Sciatic nerve (tissue), 2 donors: ENCODE measurements around the gene FSTL1. TPM values are rescaled to one million over a fixed set of nuclear protein-coding genes. Genes with fewer than 3 reads are reported as not detected.
A peak's percentile ranks its signal among the peaks of the same experiment; 100 is the strongest.

Experiments used
- ATAC-seq: fragments of 200-7000 bp; cut with Tn5 transposase; one replicate; pipeline ENCODE4 v1.9.1; 2020; ENCODE audit warnings: mild to moderate bottlenecking, moderate library complexity
- DNase-seq: peaks from one replicate; pipeline ENCODE4 v3.0.0-alpha.2; 2020; ENCODE audit warnings: low spot score
- intact Hi-C: fragments of 100-400 bp; cut with DNase I; formaldehyde crosslinking; loops from one replicate; pipeline ENCODE4 v1.14.2; 2022
- total RNA-seq: library from RNA; stranded (reverse); fragmentation: NEBNext Ultra II Directional; extraction: Animal tissue kit (Norgen Biotek cat#: 25700); gene quantifications from one replicate; pipeline ENCODE4 v1.2.1, GENCODE V29; 2021
- donor health status: DM: no; HTN: no; CAD: no.
- donor health status: DM: no; HTN: no; CAD: no.

FSTL1 gene
- total RNA-seq, 1 donor from 2014 or later: 480 TPM

DNA sequence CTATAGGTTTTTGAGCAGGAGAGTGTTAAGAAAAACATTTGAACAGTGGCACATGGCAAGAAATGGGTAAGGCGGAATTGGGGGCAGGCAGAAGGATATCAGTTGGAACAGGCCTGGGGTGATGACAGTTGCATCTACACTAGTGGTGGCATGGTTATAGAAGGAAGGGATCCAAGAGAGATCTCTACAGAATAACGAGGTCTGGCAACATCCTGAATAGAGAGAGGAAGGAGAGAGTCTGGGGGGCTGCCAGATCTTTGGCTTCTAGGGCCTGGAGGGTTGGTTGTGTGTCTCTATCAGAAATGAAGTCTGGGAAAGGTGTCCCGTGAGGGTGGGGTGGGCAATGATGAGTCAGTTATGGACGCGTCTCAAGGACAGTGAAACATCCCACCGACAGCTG is 26.3 kb downstream of the FSTL1 start:
- DNase-seq (no peak), ATAC-seq (no peak)
- intact Hi-C loops: loop anchor here (5.0 kb wide), 1 partner anchor 83 kb away; no protein-coding TSS in a partner anchor

DNA sequence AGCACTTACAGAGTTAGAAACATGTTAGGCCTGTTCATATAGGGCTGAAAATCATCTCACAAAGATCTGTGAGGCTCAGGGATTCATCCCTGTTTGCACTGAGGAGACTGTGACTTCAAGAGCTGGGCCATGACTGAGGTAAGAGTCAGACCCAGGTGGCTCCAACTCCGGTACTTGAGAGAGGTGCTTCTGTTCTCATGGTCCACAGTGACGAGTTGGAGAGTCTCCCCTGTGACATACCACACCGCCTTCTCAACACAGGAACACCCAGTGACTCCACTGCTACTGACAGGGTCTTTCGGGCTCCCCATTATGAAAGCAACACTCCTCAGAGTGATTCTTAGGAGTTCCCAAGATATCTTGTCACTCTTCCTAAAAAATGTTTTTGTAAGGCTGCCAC is 27.4 kb downstream of the FSTL1 start:
- intact Hi-C loops: loop anchor here (5.0 kb wide), 1 partner anchor 84 kb away; no protein-coding TSS in a partner anchor
- ATAC-seq (no peak), DNase-seq (no peak)

DNA sequence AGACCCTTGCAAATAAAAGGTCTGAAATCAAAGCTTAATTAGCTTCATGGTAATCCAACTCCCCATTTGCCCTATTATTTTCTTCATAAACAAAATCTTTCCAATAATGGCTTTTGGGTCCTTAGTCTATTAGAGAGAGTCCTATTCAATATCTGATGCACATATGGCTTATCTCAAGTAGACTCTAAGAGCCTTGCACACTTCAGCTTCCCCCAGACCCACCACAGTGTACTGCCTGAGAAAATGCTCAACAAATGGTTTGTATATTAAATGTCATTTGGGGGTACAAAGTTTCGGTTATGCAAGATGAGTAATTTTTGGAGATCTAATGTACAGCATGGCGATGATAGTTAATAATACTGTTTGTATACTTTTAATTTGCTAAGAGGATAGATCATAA is 28.9 kb downstream of the FSTL1 start:
- DNase-seq (no peak), ATAC-seq (no peak)
- intact Hi-C loops: loop anchor here (5.0 kb wide), 1 partner anchor 85 kb away; no protein-coding TSS in a partner anchor

DNA sequence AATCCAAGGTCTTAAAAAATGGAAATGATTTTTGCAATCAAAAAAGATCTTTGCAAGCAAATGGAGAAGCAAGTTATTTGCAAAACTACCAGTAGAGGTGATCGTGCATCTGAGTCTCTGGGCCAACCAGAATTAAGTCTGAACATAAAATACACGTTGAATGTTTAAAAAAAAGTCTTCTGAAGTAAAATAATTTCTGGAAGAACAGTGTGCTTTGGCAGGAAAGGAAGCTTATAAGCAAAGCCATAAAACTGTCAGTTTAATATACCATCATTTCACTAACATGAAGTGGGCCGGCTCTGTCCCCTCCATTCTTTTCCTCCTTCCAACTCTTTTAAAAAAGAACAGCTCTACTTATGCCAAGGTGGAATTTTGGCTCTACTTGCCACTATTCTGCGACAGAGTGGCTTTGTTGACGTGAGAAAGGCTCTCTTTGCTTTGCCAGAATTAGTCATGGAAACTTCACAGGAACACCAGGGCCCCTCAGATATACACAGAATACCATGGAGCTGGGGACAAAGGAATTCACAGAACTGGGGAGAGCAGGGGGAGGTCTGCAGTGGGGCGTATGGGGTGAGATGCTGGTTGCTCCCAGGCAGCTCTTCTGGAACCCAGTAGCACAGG is 29.8 kb downstream of the FSTL1 start:
- ATAC-seq: peak; percentile 18
- intact Hi-C loops: loop anchor here (5.0 kb wide), 1 partner anchor 86 kb away; no protein-coding TSS in a partner anchor

DNA sequence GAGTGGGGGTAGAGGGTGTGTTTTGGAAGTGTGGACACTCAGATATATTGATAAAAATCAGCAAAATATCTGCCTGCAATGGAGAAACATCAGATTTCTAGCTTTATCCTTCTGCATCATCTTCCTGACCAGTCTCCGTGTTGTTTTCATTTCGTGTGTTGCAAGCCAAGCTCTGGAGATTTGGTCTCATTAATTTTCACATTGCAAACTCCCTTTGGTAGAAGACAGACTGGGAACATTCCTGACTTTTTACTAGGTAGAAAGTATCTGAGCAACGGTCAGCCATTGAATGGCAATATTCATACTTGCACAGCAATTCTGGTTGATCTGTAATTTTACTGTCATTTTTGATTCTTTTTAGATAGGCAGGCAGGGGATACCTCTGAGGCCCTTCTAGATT is 30.4 kb downstream of the FSTL1 start:
- ATAC-seq (no peak), DNase-seq (no peak)
- intact Hi-C loops: loop anchor here (5.0 kb wide), 1 partner anchor 87 kb away; no protein-coding TSS in a partner anchor

More for the DNA sequence above, 29.8 kb downstream of the FSTL1 start:
- no peak for DNase-seq

DNA sequence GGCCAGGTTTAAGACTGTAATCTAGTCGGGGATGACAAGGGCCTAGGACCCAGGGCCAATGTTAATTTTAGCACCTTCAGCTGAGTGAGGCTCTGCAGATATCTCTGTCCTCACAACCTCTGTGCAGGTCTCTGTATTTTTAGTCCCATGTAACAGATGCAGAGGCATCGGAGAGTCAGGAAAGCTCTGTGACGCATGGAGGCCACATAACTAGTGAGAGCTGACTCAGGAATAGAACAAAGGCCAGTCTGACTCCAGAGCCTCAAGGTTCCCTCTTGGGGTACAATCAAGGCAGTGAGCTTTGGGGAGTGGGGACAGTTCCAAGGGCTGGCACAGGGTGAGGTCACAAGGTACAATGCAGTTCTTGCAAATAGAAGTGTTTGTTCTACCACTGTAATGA is 31.0 kb downstream of the FSTL1 start:
- intact Hi-C loops: loop anchor here (5.0 kb wide), 1 partner anchor 88 kb away; no protein-coding TSS in a partner anchor
- DNase-seq: no peak
- peak; percentile 5 for ATAC-seq

DNA sequence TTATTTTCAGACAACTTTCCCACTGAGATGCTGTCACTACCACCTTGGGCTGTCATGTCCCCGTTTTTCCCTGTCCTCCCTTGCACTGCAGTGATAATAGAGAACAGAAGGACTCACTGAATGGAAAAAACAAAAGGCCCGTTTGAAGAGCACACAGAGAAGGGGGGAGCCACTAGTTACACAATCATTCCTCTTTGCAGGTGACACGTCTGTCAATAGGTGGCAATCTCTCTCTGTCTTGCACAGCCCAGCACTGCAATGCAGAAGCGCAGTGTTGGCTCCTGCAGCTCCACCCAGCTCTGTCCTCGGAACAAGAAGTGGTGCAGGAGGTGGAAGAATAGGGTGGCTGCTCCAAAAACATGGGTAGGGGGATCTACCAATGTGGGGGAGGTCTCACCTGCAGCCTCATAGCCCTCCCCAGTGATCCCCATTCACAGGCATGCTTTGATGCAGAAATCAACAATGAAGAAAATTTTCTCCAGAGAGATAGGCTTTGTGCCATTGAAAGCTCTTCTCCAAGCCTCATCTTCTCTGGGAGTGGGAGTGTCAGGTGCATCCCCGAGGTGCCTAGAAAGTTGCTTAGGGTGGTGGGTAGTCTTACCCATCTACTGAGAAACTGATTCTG is 31.8 kb downstream of the FSTL1 start:
- ATAC-seq: peak; percentile 64
- DNase-seq: no peak
- intact Hi-C loops: no loop called here

DNA sequence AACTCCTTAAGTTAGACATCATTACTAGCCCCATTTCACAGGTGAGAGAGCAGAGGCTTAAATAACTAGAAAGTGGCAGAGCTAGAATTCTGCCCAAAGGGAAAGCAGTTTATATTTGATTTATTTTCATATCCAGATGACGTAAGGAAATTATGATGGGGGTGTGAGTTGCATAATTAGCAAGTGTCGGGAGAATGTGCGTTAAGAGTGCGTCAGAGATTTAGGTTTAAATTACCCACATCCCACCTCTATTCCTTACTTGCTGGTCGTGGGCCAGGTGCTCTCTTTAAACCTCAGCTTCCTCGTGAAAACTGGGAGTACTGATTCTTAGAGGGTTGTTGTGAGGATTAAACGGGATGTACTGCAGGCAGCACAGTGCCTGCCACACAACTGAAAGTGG is 32.3 kb downstream of the FSTL1 start:
- ATAC-seq (no peak), DNase-seq (no peak)
- intact Hi-C loops: no loop called here

DNA sequence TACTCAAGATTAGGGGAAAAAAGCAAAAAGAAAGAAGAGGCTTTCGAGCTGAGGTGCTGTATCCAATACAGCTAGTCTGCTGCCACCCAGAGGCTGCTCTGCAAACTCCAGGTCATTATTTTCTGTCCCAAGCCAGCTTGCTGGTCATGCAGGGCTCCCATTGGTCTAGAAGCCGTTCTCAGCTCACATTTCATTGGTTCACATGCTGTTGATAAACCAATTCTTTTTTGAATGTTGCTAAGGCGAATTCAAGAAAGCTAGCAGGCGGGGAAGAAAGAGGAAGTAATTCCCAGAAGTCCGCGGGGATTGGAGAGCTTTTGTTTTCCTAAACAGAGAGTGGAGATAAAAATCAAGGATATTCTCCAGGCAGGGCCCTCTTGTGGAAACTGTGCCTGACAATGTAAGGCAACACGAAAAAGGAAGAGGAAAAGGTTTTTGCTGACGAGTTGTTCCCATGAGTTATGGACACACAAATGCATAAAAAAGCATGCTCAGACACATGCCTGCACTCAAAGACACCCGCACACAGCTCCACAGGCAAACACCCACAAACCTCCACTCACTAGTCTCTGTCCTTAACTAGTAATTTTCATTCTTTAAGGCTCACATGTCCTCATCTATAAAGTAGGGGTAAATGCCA is 33.4 kb downstream of the FSTL1 start:
- intact Hi-C loops: no loop called here
- ATAC-seq (peak; percentile 95), DNase-seq (peak; percentile 95)

DNA sequence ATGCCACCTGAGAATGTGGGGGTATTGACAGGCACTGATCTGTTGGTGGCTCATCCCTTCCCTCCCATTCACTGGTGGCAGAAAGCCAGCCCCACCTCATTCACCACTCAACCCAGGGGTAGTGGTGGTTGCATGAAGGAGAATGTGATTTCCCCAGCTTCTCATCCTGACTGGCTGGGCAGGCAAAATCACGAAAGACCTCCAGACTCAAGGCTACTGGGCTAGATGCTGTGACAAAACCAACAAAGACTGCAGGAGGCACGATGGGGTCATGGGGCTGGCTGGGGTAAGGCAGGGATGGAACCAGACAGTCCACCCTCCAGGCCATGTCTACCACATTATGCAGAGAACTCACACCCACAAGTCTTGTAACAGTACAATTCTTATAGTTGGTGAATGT is 33.9 kb downstream of the FSTL1 start:
- DNase-seq: no peak
- peak; percentile 16 for ATAC-seq

DNA sequence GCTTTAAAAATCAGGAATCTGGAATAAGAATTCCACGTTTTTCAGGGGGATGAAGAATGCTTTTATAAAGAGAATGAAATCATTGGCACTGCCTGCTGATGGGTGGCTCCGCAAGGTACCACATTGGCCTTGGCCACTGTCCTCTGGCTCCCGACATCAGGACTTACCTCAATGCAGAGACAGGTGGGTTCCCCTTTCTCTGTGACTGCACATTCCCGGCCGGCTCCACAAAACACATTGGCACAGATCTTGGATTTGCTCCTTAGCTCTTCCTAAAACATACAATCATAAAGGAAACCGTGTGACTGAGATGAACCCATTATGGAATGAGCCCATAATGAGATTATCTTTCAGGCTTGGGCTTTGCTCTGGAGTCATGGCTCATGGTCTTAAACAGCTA is 35.0 kb downstream of the FSTL1 start:
- intact Hi-C loops: no loop called here
- DNase-seq (no peak), ATAC-seq (no peak)

More for the DNA sequence above, 33.9 kb downstream of the FSTL1 start:
- intact Hi-C loops: no loop called here

DNA sequence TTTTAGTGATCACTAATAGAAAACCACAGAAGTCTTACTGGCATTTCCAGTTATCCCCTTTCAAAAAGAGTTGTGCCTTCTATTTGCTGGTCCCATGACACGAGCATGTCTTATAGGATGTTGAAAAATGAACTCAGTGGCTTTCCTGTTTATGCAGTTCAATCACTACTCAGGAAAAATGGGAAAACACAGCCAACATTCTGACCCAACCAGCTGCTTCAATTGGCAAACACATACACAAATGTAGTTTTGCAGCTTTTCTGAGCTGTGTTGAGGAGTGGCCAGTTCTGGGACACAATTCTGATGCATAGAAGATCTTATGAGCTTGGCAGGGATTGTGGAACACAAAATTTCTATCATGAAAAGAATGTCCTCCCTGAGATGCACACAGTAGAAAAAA is 40.3 kb downstream of the FSTL1 start:
- intact Hi-C loops: no loop called here
- ATAC-seq (no peak), DNase-seq (no peak)

DNA sequence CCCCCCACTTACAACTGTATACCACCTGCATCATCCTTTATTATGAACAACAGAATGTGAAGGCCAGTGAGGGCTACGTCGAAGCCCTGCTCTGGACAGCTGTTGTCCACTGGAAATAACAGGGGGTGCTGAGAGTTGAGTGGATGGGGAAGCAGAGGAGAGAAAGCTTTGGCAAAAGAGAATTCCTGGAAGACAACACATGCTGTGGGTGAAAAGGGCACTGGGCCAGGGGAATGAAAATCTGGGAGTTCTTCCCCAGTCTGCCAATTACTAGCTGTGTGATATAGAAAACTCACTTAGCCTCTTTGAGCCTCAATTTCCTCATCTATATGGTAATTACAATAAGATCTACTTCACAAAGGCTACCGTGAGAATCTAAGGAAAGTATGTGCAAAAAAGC is 40.7 kb downstream of the FSTL1 start:
- DNase-seq (no peak), ATAC-seq (no peak)
- intact Hi-C loops: no loop called here

DNA sequence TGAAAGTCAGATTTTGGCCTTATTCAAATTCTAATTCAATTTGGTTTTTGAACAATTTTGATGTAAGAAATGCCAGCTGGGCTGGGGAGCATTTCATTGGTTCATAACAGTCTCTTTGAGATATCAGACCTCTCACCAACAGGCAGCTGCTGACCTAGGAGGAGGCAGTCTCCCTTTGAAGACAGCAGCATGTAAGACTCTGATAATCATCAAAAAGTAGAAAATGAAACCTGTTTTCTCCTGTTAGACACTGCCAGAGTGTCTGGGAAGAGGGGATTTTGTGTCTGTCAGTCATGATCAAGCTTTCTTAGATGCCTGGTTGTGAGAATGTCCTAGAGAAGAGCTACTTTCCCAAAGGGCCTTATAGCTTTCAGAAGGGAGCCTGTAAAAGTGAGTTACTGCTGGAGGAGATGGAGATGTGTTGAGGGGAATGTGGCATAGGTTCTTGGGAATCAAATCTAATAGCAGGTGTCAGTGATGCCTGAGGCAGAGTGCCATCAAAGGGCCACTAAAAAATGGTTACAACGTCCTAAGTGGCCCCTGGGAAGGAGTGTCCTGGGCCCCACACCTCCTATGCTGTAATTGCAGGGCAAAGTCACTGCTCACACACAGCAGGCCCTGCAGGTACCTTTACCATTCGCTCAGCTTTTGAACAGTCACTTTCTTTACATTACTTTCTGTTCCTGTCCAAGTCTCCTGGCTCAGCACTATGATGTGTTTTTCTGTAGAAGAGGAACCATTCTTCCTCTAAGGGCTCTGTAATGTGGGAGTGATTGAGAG is 43.1 kb downstream of the FSTL1 start:
- no peak for ATAC-seq

DNA sequence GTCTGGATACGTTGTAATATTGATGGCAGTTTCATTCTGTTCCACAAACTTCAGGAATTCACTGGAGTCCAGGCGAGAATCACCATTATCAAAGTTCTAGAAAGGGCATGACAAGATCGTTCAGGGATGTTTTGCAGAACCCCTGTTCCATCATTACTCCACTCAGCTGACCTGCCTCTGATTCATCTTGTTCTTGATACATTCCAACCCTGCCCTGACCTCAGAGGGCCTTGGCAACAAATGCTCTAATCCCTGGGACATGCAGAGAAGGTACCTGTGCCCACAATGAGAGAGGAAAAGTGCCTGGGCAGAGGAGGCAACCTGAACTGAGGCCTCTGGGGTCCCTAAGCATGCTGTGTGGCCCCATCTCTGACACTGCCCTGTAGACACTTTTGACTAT is 45.9 kb downstream of the FSTL1 start:
- intact Hi-C loops: no loop called here
- DNase-seq (no peak), ATAC-seq (peak; percentile 12)

More for the DNA sequence above, 43.1 kb downstream of the FSTL1 start:
- intact Hi-C loops: no loop called here
- DNase-seq: no peak

DNA sequence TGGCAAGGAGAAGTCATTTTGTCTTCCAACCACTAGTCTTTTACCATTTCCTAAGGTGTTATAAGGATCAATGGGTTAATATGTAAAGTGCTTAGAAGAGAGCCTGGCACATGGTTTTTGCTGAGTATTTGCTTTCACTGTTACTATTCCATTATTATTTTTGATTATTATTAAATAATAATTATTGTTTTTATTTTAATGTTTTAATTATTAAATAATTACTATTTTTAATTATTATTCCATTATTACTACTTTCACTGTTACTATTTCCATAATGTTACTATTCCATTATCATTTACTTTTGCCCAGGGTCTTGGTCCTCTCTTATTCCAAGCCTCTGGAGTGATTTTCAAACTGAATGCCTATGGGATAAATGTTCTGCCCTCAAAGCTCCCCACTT is 48.5 kb downstream of the FSTL1 start:
- intact Hi-C loops: no loop called here
- ATAC-seq (no peak), DNase-seq (no peak)

DNA sequence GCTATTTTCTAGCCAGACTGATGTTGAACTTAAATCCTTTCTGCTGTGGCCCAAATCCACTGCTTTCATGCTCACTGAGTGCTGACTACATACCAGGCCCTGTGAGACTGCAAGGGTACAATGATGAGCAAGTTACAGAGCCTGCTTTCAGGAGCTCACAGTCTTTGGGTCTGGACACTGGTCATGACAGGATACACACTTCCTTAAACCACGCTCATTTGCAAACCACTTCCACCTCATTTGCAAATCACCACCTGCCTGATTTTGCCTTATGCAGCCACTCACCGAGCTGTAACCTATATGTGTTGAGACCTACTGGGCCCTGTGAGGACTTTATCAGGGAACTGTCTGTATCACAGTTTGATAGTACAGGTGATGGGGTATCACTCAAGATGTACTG is 51.4 kb downstream of the FSTL1 start:
- ATAC-seq (no peak), DNase-seq (no peak)
- intact Hi-C loops: no loop called here

DNA sequence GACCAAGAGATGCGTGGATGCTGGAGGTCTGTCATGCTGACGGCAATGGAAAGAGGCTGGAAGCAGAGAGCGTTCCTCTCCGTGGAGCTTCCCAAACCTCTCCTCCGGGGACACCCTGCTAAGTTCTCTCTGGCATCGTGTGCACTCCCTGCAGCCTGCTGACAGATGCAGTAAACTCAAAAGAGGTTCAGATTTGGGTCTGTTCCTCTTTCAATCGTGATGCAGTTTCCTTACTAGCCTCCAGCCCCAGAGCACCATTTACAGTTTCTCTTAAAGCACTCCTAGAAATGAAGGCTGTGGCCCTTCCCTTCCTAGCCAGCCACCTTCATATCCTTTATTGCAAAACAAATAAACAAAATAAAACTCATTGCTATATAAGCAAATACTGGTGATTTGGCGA is 54.3 kb downstream of the FSTL1 start:
- DNase-seq: no peak

DNA sequence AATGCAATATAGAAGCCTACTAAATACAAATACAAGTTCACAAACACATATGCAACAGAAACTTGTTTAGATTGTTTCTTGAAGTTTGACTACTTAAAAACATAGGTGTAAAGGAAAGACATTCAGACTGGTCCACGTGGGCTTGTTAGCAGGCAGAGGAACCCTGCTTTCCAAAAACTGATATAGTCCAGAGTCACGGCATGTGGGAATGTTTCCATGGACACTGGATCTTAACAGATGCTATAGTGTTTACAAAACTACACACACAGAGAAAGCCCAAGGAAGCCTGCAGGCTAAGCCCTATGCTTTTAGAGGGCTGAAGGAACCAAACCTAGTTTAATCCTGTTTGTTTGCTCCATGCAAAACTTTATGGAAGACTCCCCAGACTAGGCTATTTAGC is 56.4 kb downstream of the FSTL1 start:
- DNase-seq (no peak), ATAC-seq (no peak)
- intact Hi-C loops: no loop called here

More for the DNA sequence above, 54.3 kb downstream of the FSTL1 start:
- ATAC-seq: peak; percentile 27
- intact Hi-C loops: no loop called here
